Ovary (tissue), 3 donors: ENCODE measurements around the gene TRIO.

Experiments
- EP300 ChIP-seq: sonication (generic); formaldehyde crosslinking; IDR thresholded peaks from one replicate; pipeline ENCODE4 v1.6.1; 2017; ENCODE audit warnings: antibody characterized with exemption
- POLR2A ChIP-seq: fragments of 450-650 bp; IDR thresholded peaks from one replicate; pipeline ENCODE4 v1.6.1; 2017; ENCODE audit warnings: antibody characterized with exemption, mild to moderate bottlenecking, moderate library complexity
- TF ChIP-seq, protein P1 (sequence below), 3 donors: fragments of 450-650 bp in 2 of 3; fragments of 200-600 bp in 1 of 3; IDR thresholded peaks; one replicate each; pipeline versions ENCODE4 v1.5.1 to v1.8.0; 2016 to 2022; ENCODE audit warnings: antibody characterized with exemption in 3 of 3, mild to moderate bottlenecking in 1 of 3
- donor health status: DM: no; HTN: no; CAD: no.

DNA sequence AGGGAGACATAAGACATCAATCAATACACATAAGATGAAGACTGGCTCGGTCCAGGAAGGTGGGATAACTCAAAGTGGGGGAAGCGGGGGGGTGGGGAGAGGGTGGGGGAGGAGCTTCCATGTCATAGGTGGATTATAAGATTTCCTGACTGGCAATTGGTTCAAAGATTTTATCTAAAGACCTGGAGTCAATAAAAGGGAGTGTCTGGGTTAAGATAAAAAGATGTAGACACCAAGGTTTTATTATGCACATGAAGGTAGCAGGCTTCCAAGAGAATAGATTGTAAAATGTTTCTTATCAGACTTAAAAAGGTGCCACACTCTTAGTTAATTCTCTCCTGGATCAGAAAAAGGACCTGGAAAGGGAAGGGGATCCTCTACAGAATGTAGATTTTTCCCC lies 412.9 kb downstream of the TRIO start:
- TF ChIP-seq POLR2A (no peak), EP300 (no peak)
- TF ChIP-seq, protein P1, sequence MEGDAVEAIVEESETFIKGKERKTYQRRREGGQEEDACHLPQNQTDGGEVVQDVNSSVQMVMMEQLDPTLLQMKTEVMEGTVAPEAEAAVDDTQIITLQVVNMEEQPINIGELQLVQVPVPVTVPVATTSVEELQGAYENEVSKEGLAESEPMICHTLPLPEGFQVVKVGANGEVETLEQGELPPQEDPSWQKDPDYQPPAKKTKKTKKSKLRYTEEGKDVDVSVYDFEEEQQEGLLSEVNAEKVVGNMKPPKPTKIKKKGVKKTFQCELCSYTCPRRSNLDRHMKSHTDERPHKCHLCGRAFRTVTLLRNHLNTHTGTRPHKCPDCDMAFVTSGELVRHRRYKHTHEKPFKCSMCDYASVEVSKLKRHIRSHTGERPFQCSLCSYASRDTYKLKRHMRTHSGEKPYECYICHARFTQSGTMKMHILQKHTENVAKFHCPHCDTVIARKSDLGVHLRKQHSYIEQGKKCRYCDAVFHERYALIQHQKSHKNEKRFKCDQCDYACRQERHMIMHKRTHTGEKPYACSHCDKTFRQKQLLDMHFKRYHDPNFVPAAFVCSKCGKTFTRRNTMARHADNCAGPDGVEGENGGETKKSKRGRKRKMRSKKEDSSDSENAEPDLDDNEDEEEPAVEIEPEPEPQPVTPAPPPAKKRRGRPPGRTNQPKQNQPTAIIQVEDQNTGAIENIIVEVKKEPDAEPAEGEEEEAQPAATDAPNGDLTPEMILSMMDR (IDR thresholded peaks at IDR 0.05), result no peak
